GM19468 (cell line): Measurements from ENCODE around the gene RARRES2.

Experiments
- ATAC-seq: cut with Tn5 transposase; IDR thresholded peaks from one replicate; pipeline ENCODE4 v1.9.1; 2021; ENCODE audit warnings: mild to moderate bottlenecking, moderate library complexity, moderate number of reproducible peaks; ENCODE audit not compliant: unreplicated experiment; ENCODE audit errors: extremely low read depth

RARRES2 gene

GRCh38 chr7:150340024-150340749, 1.2 kb downstream of the RARRES2 start:
- ATAC-seq: no peak

- no peak for ATAC-seq
Observed at GRCh38 chr7:150339409-150339809, 2.0 kb downstream of the RARRES2 start.

- ATAC-seq: no peak
Observed at GRCh38 chr7:150338166-150338829, 3.1 kb downstream of the RARRES2 start.

DNA sequence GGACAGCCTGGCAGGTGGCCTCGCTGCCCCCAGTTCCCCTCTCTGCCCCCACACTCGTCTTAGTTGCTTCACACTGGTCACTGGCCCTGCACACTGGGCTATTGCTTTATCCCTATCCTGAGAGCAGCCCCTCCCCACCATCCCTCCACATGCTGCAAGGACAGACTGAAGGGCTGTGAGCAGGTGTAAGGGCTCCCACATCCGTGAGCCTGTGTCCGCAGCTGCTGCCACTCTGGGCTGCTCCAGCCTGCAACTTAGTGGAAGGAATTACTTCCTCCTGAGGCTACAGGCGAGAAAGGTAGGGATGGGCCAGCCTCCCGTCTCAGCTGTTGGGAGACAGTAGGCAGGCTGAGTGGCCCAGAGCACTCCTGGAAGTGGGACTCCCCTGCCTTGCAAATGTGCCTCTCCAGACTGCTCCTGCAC, 3.8 kb downstream of the RARRES2 start:
- ATAC-seq: no peak

- no peak for ATAC-seq
Observed at GRCh38 chr7:150337179-150337578, 4.2 kb downstream of the RARRES2 start.

DNA sequence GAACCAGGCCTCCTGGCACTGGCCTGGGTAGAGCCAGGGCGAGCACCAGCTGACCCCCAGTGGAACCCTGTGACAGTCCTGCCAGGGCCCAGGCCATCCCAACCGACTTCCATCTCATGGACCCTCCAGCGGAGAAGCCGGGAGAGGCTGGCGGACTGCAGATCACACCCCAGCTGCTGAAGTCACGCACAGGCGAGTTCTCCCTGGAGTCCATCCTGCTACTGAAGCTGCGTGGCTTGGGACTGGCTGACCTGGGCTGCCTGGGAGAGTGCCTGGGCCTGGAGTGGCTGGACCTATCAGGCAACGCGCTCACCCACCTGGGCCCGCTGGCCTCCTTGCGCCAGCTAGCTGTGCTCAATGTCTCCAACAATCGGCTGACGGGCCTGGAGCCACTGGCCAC, 4.7 kb downstream of the RARRES2 start:
- ATAC-seq: no peak

- ATAC-seq: no peak
Observed at GRCh38 chr7:150335774-150336112, 5.7 kb downstream of the RARRES2 start.

GRCh38 chr7:150335108-150335773, 6.2 kb downstream of the RARRES2 start:
- ATAC-seq: no peak

DNA sequence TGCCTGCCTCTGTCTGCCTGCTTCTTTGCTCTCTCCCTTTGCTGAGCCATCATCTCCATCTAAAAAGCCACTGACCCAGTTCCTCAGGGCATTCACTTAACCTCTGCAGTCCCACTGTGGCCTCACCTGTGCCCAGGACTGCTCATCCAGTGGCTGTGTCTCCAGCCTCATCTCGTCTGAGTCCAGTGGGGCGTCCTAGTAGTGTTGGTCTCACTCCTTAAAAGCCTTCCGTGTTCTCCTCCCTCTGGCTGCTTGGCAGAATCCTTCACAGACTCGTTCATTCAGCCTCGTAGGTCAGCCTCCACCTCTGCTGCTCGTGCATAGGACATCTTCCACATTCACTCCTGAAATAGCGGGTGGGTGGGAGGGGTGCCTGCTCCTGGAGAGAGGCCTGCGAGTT, 7.3 kb downstream of the RARRES2 start:
- ATAC-seq: no peak

DNA sequence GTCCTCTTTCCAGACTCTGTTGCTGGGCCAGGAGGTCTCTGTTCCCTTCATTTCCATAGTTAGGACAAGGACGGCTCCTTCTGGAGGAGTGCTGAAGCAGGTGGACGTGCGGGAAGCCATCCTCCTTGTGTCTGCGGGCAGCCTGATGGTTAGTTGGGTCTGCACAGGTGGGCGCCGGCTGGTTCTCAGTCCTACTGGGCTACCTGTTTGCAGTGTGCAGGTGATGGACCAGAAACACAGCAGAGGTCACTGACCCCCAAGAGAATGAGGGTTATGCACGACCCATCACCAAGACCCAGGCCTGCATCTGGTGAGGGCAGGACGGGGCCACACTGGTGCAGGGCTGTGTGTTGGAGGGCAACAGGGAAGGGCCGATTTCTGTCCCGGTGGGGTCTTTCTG, 7.8 kb downstream of the RARRES2 start:
- ATAC-seq: no peak

DNA sequence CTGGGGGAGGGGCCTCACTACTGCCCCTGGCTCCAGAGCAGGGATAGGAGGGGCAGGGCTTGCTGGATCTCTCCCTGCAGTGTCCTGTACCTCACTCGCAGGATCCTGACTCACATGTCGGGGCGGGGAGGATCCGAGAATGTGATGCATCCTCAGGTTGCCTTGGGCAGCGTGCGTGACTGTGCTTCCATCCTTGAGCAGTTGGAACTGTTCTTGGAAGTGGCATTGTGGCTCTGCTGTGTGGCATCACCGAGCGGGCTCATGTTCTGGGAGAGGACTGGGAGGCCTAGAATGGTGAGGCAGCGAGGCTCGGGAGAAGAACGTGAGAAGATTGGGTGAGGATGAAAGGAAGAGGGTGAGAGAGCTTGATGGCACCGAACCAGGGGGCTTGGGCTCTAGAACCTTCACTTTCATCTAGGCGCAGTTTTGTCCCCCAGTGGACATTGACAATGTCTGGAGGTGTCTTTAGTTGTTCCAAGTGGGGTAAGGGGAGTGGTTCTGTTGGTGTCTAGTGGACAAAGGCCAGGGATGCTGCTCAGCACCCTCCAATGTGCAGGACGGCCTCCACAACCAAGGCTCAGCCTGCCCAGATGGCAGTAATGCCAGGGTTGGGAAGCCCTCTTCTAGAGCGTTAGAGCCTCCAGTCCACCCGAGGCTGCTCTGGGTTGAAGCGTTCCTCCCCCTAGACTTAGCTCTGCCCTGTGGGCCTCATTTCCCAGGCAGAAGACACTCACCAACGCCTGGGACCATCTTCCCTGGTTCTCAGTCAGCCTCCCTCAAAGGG, 8.4 kb downstream of the RARRES2 start:
- no peak for ATAC-seq

GRCh38 chr7:150330211-150330885, 11.1 kb downstream of the RARRES2 start:
- ATAC-seq: no peak

GRCh38 chr7:150329331-150330120, 11.9 kb downstream of the RARRES2 start:
- no peak for ATAC-seq

DNA sequence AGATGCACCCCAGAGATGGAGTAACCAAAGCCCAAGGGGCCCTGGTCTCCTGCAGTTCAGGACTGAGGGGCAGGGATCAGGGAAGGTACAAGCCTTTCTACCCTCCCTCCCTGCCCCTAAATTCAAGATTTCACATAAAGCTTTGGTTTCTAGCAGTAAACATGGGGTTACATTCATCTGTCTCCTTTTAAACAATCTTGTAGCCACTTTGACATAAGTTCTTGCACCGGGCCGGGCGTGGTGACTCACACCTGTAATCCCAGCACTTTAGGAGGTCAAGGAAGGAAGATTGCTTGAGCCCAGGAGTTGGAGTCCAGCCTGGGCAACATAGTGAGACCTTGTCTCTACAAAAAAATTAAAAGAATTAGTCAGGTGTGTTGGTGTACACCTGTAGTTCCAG, 14.1 kb downstream of the RARRES2 start:
- ATAC-seq: no peak

DNA sequence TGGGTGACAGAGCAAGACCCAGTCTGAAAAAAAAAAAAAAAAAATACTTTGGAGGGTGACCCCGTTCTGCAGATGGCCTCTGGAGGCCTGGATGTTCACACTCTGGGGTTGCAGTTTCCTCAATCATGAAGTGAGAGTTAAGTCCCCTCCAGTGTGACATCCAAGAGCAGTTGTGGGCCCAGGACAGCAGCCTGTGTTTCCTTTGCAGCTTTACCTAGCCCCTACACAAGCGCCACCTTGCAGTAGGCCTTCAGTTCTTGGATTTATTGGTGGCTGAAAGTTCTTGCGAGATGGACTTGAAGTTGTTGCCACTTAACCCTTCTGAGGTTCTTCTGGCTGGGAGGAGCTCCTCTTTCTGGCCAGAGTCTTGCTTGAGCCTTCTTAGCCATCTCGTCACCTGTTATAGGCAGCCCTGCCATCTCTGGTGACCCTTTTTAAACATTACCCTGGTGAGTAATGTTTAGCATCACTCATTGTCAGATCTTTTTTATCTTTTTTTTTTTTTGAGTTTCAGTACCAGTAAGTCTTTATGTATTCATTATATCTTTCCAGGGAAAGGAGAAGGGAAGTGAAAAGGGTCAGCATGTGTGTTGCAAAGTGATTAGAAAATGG, 14.7 kb downstream of the RARRES2 start:
- no peak for ATAC-seq

DNA sequence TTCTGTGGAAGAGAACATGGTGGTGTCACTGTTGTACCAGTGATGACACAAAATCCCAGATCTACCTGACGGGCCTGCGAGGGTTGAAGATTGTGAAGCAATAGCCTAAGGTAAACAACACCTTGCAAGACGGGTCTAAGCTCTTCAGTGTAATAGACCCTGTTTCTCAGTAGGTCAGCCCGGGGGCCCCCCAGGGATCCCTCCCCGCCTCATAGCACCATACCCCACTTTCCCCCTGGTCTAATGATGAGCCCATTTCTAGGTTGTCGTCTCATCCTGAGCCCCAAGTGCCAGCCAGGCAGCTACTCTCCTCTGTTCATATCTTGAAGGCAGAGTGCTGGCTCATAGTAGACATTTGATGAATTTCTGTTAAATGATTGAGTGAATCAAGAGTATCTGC, 15.5 kb downstream of the RARRES2 start:
- no peak for ATAC-seq

- ATAC-seq: no peak
Observed at GRCh38 chr7:150325110-150325611, 16.3 kb downstream of the RARRES2 start.

GRCh38 chr7:150324373-150324961, 17.0 kb downstream of the RARRES2 start:
- no peak for ATAC-seq
